ENCODE data around the gene EVX2. TPM values are rescaled to one million over a fixed set of nuclear protein-coding genes. Genes with fewer than 3 reads are reported as not detected.

The EVX2 gene
- total RNA-seq, 2 experiments from 2014 or later, result not detected

DNA sequence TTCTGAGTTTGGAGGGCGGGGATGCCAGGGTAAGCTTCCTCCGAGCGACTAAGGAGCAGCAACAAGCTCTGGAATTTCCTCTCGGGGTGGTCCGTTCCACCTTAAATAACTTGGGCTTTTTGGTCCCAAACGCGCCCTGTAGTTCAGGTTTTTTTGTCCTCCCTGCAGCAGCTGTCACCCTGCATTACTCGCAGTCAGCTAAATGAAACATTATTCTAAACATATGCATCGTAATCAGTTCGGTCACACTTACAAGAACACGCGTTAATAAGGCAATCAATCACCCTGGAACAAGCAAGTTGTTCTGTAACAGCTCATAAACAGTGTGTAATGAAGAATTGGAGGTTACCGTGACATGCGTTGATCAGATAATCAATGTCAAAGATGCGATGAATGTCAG lies 8.3 kb downstream of the EVX2 start:
- intact Hi-C loops (cut with DNase I, micrococcal nuclease), result loop anchor here in 1 of 2 experiments (5.0 kb wide), 1 partner anchor 37 kb away; no protein-coding TSS in a partner anchor
- H3K27ac Mint-ChIP-seq, result no peak overlapping the region

DNA sequence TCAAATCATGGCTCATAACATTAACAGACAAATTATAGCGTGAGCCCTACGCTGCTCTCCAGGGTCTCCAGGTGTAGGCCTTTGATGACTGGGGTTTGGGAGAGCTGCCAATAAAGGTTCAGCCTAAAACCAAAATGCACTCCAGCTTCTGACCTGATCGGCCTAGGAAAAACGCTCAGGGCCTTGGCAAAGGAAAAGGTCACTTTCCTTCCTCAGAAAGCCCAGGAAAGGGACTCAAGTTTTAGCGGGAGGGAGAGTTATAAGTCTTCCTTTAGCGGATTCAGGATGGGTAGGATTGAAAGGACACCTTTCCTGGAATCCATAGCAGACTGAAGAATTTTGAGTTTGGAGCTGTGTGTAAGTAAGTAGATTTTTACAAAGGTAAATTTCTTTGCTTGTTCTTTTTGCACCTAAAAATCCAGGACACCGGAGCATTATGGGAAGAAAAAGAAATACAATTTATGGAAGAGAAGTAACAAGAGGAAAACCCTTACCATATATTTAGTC lies 8.8 kb downstream of the EVX2 start:
- Mint-ChIP-seq H3K27ac (no peak overlapping the region), H3K4me3 (no peak overlapping the region)
- POLR2A ChIA-PET, result no interaction called here

More for the DNA sequence above, 8.3 kb downstream of the EVX2 start:
- peaks cover 16% of the 10 kb centered on the region for H3K9me3 Mint-ChIP-seq
- H3K4me1 ChIP-seq (ENCODE audit: insufficient read depth, low read length), result peaks cover 16% of the 10 kb centered on the region
- H3K4me1 Mint-ChIP-seq (ENCODE audit: low read depth), result peaks cover 13% of the 10 kb centered on the region
- TF ChIP-seq, protein P1, sequence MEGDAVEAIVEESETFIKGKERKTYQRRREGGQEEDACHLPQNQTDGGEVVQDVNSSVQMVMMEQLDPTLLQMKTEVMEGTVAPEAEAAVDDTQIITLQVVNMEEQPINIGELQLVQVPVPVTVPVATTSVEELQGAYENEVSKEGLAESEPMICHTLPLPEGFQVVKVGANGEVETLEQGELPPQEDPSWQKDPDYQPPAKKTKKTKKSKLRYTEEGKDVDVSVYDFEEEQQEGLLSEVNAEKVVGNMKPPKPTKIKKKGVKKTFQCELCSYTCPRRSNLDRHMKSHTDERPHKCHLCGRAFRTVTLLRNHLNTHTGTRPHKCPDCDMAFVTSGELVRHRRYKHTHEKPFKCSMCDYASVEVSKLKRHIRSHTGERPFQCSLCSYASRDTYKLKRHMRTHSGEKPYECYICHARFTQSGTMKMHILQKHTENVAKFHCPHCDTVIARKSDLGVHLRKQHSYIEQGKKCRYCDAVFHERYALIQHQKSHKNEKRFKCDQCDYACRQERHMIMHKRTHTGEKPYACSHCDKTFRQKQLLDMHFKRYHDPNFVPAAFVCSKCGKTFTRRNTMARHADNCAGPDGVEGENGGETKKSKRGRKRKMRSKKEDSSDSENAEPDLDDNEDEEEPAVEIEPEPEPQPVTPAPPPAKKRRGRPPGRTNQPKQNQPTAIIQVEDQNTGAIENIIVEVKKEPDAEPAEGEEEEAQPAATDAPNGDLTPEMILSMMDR (IDR thresholded peaks at IDR 0.05), result no peak
- H3K36me3 Mint-ChIP-seq (ENCODE audit: low read depth), result peaks cover 14% of the 10 kb centered on the region
- ChIA-PET CTCF (no interaction called here), POLR2A (no interaction called here)
- no peak for DNase-seq
- no peaks in the 10 kb centered on the region for H3K36me3 ChIP-seq (ENCODE audit: insufficient read depth, low read length)
- ATAC-seq (ENCODE audit: poor library complexity), result no peak
- H3K27ac ChIP-seq (ENCODE audit: low read depth in 1 of 2, low read length in 2 of 2), result no peak overlapping the region
- peaks cover 90% of the 10 kb centered on the region for H3K27me3 Mint-ChIP-seq
- H3K9me3 ChIP-seq (ENCODE audit: control insufficient read depth in 1 of 2, insufficient read depth in 1 of 2, low read length in 2 of 2), result peaks cover 37 to 41% of the 10 kb centered on the region in 2 experiments
- peaks cover 84 to 92% of the 10 kb centered on the region in 2 experiments for H3K27me3 ChIP-seq (ENCODE audit: control insufficient read depth in 1 of 2, insufficient read depth in 2 of 2, low read length in 2 of 2)
- H3K4me3 Mint-ChIP-seq, result no peak overlapping the region
- H3K4me3 ChIP-seq (ENCODE audit: low read length), result no peak overlapping the region

DNA sequence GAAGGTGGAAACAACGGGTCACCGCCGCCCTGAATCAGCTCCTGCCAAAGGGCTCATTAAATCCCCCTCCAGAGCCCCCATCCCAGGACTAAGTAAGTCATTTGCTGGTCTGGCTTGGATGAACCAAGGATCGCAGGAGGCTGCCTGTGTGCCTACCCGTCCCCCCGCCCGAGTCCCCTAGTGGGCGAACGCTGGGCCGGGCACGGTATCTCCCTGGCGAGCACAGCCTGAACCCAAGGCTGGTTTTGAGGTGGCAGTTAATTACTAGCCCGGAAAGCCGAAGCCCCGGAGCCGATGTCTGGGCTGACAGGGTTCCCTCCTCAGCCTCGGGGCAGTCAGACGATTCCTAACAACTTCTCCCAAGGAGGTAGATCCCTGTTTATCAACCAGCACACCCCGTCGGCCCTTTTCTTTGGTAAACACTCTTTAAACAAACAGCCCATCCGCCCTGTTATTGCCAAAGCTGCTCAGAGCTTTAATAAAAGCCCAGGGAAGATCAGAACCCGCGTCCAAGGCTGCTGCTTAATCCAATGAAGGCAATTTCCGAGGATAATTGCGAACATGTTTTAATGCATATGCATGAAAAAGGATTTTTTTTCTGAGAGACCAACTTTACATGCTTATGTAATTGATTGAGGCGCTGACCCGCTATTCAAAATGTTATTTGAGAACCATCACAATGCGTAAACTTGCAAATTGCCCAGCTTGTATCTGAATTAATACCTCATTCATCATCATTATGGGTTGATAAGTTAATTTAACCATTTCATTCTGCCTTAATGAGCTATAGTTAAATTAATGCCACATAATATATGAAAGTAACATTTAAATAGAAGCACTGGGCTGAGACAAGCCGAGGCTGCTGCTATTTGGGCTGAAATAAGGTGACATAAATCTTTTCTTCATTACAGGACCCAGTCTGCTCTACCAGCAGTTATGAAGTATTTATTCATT lies 10.5 kb downstream of the EVX2 start:
- Mint-ChIP-seq H3K27me3 (peaks cover 96% of the 10 kb centered on the region), H3K4me3 (no peak overlapping the region), H3K9me3 (peaks cover 6% of the 10 kb centered on the region), H3K36me3 (ENCODE audit: low read depth) (peaks cover 2% of the 10 kb centered on the region), H3K27ac (no peak overlapping the region), H3K4me1 (ENCODE audit: low read depth) (peaks cover 8% of the 10 kb centered on the region)
- intact Hi-C loops (cut with DNase I, micrococcal nuclease), result loop anchor here in 1 of 2 experiments (5.0 kb wide), 1 partner anchor 1756 kb away; no protein-coding TSS in a partner anchor
- Histone ChIP-seq H3K9me3 (ENCODE audit: control insufficient read depth in 1 of 2, insufficient read depth in 1 of 2, low read length in 2 of 2) (peaks cover 24 to 27% of the 10 kb centered on the region in 2 experiments), H3K4me1 (ENCODE audit: insufficient read depth, low read length) (peaks cover 11% of the 10 kb centered on the region), H3K36me3 (ENCODE audit: insufficient read depth, low read length) (no peaks in the 10 kb centered on the region), H3K27me3 (ENCODE audit: control insufficient read depth in 1 of 2, insufficient read depth in 2 of 2, low read length in 2 of 2) (peaks cover 89 to 96% of the 10 kb centered on the region in 2 experiments), H3K27ac (ENCODE audit: low read depth in 1 of 2, low read length in 2 of 2) (no peak overlapping the region), H3K4me3 (ENCODE audit: low read length) (no peak overlapping the region)
- POLR2A ChIA-PET, result interaction anchor here (2.1 kb wide), 1 partner anchor 9 kb away, joined by 5 read pairs; no protein-coding TSS in a partner anchor
- ATAC-seq (ENCODE audit: poor library complexity), result no peak
- CTCF ChIA-PET, result no interaction called here
- TF ChIP-seq, protein P1 (IDR thresholded peaks at IDR 0.05), result no peak
- no peak for DNase-seq

More for the DNA sequence above, 8.8 kb downstream of the EVX2 start:
- Mint-ChIP-seq H3K36me3 (ENCODE audit: low read depth) (peaks cover 14% of the 10 kb centered on the region), H3K4me1 (ENCODE audit: low read depth) (peaks cover 13% of the 10 kb centered on the region), H3K9me3 (peaks cover 16% of the 10 kb centered on the region), H3K27me3 (peaks cover 95% of the 10 kb centered on the region)
- Histone ChIP-seq H3K27me3 (ENCODE audit: control insufficient read depth in 1 of 2, insufficient read depth in 2 of 2, low read length in 2 of 2) (peaks cover 88 to 95% of the 10 kb centered on the region in 2 experiments), H3K4me1 (ENCODE audit: insufficient read depth, low read length) (peaks cover 15% of the 10 kb centered on the region), H3K36me3 (ENCODE audit: insufficient read depth, low read length) (no peaks in the 10 kb centered on the region), H3K4me3 (ENCODE audit: low read length) (no peak overlapping the region), H3K27ac (ENCODE audit: low read depth in 1 of 2, low read length in 2 of 2) (no peak overlapping the region), H3K9me3 (ENCODE audit: control insufficient read depth in 1 of 2, insufficient read depth in 1 of 2, low read length in 2 of 2) (peaks cover 33 to 40% of the 10 kb centered on the region in 2 experiments)
- intact Hi-C loops (cut with DNase I, micrococcal nuclease), result loop anchor here (5.0 kb wide), 2 partner anchors 37 to 1758 kb away; no protein-coding TSS in a partner anchor
- DNase-seq (no peak), ATAC-seq (ENCODE audit: poor library complexity) (no peak)
- TF ChIP-seq, protein P1 (IDR thresholded peaks at IDR 0.05), result no peak
- CTCF ChIA-PET, result no interaction called here
